Hematopoietic multipotent progenitor cell treated with erythropoietin and hydrocortisone succinate and interleukin-3 and kit ligand, for 8 days (in vitro differentiated cells): ENCODE data around the gene MPV17L2.
"Not testable (repeated sequence)": the region's sequence is repeated elsewhere in the genome, so short reads cannot be mapped to it uniquely, and the experiment has no call there.

ENCODE experiments used
- DNase-seq: peaks from one replicate; pipeline ENCODE4 v3.0.0-alpha.2; 2015

Gene MPV17L2

DNA sequence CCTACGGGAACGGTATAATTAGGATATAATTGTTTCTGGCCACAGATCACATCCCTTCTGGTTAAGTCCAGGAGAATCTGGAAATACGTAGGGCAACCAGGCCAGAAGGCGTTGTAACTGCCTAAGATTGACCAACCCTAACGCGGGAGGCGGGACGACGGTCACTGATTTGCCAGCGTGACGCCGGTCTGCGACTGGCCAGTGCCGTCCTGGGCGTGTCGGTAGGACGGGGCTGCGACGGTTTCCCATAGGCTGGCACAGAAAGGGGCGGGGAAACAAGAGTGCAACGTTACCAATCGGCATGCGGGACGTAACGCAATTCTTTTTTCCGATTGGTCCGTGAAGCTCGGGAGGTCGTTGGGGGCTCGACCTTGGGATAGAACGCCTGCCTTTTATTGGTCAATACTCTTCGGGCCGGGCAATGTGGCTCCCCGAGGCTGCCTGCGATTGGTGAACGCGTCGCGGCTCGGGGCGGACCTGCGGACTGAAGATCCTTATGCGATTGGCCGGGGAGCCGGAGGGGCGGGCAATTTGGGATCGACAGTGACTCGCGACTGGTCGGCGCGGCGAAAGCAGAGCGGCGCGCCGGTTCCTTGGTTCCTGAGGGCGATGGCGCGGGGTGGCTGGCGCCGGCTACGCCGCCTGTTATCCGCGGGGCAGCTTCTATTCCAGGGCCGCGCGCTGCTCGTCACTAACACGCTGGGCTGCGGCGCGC lies at the start of gene MPV17L2:
Gene MPV17L2, plus strand, starts transcription at position 546 of the 715 bp plus-strand sequence. Its CDS starts 64 bp downstream, at position 610.
- DNase-seq = peak; percentile 100

DNA sequence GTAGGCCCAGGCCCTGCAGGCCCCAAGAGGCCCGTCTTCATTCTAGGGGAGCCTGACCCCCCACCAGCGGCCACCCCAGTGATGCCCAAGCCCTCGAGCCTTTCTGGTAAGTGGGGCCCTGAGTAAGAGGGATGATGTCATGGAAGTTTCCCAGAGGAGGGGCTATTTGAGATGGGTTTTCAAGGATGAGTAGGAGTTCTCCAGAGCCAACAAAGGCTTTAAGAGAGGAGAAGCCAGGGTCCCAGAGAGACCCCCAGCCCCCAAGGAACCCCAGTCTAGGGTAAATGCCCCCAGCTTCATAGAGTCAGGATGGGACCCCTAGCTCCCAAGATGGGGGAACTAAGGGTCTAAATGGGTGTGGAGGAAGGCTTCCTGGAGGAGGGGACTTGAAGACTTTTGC lies 49.1 kb upstream of the MPV17L2 start:
- DNase-seq = no peak

DNA sequence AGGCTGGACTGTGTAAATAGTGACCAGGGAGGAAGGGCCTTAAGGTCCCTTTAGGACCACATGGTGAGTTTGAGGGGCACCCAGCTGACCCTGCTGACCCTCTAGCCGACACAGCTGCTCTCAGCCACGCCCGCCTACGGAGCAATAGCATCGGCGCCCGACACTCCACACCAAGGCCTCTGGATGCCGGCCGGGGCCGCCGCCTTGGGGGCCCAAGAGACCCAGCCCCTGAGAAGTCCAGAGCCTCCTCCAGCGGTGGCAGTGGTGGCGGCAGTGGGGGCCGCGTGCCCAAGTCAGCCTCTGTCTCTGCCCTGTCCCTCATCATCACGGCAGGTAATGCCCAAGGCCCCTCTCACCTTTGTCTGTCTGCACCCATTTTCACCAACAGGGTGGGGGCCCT lies 48.7 kb upstream of the MPV17L2 start:
- DNase-seq = no peak

DNA sequence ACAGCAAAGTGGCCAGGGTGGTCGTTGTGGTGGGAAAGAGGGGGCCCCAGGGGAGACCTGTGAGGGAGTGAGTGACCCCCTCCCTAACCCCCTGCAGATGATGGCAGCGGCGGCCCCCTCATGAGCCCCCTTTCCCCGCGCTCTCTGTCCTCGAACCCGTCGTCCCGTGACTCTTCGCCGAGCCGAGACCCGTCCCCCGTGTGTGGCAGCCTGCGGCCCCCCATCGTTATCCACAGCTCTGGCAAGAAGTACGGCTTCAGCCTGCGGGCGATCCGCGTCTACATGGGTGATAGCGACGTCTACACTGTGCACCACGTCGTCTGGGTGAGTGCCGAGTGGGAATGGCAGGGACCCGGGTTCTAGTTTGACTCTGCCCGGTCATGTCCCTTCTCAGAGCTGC lies 48.1 kb upstream of the MPV17L2 start:
- no peak for DNase-seq

DNA sequence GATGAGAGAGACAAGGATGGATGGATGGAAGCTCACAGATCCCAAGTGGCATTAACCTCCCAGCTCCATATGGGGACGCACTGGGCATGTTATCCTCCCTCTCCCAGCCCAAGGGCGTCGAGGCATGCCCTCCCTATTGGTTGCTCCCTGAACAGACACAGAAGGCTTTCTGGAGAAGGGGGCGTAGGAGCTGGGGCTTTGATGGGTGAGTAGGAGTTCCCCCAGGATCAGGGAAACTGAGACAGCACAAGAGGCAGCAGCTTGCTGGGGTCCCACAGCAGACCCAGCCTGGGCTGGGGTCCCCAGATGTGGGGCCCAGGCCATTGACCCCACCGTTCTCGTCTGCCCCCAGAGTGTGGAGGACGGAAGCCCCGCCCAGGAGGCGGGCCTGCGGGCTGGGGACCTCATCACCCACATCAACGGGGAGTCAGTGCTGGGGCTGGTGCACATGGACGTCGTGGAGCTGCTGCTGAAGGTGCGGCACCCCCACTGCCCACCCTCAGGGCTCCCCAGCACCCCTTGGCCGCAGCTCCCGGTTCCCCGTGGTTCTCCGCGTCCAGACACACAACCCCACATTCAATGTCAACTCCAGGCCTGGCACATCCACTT lies 47.5 kb upstream of the MPV17L2 start:
- DNase-seq = no peak

DNA sequence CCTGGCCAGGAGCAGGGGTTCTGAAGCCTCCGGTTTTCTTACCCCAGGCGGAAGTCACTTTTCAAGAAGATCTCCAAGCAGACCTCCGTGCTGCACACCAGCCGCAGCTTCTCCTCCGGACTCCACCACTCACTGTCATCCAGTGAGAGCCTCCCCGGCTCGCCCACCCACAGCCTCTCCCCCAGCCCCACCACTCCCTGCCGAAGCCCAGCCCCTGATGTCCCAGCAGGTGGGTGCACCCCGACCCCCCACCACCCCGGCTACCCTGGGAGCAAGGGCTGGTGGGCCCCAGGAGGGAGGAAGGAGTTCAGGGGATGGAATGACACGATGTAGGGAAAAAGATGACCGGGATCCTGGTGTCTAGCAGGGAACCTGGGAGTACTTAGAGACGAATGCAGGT lies 45.6 kb upstream of the MPV17L2 start:
- no peak for DNase-seq

DNA sequence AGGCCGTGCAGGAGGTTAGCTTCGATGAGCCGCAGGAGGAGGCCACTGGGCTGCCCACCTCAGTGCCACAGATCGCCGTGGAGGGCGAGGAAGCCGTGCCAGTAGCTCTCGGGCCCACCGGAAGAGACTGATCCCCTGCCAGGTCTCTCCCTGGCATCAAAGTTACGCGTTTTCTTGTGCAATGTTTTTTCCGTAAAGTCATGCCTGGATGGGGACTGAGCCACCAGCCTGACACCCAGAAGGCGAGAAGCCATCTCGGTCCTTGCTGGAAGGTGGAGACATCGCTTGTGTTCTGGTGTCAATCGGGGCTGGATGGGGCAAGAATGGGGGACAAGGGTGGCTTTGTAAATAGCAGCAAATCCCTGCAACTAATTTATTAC lies 43.4 kb upstream of the MPV17L2 start:
- DNase-seq = no peak

DNA sequence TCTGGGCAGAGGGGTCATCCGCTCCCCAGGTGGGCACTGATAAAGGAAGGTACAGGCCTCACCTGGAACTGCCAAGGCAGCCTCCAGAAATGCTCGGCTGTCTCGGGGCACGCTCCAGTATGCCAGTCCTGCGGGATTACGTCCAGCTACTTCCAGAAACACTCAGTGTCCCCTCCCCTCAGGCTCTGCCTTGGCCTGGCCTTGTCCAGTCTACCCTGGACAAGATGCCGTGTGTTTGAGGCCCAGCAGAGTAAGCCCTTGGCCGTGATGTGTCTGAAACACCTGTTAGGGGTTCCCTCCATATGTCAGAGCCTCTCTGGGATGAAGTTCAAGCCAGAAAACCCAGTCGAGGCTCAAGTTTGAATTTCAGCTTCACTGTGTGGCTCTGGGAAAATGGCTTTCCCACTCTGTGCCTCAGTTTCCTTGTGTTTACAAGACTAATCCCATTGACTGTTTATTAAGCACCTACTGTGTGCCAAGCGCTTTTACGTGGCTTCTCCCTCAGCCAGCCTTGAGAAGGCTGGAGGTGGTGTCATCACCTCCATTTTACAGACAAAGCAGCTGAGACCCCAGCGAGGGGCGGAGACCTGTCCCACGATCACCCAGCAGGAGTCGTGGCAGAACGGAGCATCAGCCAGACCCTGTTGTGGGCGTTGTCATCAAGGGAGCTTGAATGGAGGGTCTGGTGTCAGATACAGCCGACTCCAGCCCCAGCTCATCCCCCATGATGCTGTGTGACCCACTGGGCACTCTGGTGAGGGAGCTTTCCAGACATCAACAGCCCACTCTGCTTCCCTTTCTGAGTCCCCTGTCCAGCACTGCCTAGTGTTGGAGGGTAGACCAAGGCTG lies 42.0 kb upstream of the MPV17L2 start:
- DNase-seq = no peak

DNA sequence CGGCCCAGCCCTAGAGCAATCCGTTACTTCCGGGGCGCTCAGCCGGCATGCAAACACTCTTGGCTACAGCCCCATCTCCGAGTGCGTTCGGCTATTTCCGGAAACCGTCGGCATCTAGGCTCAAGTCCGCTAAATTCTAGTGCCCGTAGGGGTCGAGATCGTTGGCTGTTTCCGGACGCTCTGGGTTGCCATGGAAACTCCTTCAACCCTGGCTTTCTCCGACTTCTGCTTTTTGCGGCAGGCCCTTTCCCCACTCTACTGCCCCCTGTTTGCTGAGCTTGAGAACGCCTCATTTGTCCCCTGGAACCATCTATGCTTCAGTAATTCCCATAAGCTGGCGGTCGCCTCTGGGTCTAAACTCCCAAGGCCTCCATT lies 40.6 kb upstream of the MPV17L2 start:
- DNase-seq = peak; percentile 99

DNA sequence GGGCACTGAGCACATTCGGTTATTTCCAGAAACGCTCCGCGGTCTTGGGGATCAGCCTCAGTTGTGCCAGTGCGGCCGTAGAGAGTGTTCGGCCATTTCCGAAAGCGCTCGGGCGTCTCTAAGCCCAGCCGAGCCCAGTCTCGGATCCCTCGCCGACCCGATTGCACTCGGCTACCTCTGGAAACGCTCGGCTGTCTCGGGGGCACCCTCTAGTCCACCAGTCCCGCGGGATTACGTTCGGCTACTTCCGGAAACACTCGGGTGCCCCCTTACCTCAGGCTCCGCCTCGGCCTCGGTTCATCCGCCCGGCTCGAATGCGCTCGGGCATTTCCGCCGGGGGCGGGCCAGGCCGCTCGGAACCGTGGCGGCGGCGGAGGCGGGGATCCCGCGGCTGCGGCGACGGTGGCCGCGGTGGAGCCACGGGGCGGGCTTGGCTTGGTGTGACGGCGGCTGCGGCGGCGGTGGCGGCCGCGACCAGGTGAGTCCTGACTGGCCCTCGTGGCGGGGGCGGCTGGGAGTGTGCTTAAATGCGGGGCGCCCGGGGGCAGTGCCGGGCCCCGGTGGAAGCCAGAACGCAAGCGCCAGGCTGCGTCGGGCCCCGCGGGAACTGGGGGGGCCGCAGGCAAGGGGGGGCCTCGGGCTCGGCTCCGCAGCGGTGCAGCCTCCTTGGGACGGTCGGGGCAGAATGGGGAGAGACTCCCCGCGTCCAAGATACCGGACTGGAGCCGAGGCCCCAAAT lies 40.0 kb upstream of the MPV17L2 start, which contains the start of gene PIK3R2:
Gene PIK3R2, plus strand, starts transcription at position 347 of the 739 bp plus-strand sequence. CDS start 2,717 bp downstream, outside the sequence.
- DNase-seq = peak; percentile 99

DNA sequence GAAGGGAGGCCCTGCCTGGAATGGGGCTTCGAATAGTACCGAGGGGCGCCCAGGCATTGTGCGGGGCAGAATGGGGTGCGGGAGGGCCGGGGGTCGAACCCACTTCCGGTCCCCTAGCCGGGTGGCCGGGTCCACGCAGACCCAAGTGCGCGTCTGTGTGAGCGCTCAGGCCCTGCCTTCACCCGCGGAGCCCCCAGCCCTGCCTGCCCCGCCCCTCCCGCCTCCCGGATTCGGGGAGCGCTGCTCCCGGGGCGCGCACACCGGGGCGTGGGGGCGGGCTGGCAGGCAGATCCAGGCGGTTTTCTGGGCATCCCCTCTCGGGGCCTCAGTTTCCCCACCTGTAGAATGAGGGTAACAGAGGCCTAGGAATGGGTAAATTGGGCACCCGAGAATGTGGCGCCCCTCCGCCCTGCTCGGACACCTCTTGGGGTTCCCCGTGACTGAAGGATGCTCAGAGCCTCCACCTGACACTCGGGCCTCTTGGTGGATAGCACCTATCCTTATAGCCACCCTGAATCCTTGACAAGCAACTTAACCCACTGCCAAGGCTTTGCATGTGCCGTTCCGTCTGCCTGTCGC lies 39.4 kb upstream of the MPV17L2 start:
- peak; percentile 9 for DNase-seq

DNA sequence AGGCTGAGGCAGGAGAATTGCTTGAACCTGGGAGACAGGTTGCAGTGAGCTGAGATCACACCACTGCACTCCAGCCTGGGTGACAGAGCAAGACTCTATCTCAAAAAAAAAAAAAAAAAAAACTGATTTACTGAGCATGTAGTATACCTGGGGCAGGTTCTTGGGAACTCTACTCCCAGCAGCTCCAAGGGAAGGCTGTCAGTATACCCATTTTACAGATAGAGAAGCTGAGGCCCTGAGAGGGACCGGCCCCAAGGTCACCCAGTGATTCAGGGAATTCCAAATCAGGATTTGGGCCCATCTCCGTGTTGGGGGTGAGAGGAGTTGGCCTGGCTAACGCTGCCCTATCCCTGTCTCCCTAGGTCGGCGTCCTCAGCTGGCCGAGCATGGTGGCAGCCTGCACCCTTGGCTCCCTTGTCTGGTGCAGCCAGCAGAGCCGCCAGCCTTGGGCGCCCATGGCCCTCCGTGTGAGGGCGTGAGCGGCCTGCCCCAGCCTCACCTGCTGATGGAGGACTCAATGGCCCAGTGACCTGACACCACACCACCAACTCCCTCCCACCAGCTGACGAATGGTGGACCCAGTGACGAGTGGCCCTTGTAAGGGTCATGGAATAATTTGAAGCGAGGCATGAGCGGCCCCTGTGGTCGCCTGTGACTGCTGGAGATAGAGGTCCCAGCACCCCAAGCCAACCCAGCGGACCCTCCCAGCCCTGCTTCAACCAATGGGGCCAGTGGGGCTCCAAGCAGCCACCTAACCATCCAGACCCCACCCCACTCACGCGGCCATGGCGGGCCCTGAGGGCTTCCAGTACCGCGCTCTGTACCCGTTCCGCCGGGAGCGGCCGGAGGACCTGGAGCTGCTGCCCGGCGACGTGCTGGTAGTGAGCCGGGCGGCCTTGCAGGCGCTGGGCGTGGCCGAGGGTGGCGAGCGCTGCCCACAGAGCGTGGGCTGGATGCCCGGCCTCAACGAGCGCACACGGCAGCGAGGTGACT lies 37.6 kb upstream of the MPV17L2 start:
- DNase-seq = no peak

DNA sequence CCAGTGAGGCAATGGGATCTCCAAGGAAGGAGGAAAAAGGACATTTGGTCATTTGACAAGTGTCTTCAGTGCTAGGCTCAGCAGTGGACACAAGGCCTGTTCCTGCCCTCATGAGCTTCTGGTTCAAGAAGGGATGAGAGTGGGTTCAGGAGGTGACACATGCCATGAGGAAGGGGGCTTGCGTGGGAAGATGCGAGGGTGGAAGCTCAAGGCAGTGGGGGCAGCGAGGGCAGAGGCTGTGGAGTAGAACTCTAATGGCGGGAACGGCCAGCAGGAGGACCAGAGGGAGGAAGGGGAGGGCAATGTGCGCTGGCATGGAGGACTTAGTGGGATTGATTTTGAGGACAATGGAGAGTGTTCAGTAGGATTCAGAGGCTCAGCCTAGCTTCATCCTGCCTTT lies 36.8 kb upstream of the MPV17L2 start:
- no peak for DNase-seq

DNA sequence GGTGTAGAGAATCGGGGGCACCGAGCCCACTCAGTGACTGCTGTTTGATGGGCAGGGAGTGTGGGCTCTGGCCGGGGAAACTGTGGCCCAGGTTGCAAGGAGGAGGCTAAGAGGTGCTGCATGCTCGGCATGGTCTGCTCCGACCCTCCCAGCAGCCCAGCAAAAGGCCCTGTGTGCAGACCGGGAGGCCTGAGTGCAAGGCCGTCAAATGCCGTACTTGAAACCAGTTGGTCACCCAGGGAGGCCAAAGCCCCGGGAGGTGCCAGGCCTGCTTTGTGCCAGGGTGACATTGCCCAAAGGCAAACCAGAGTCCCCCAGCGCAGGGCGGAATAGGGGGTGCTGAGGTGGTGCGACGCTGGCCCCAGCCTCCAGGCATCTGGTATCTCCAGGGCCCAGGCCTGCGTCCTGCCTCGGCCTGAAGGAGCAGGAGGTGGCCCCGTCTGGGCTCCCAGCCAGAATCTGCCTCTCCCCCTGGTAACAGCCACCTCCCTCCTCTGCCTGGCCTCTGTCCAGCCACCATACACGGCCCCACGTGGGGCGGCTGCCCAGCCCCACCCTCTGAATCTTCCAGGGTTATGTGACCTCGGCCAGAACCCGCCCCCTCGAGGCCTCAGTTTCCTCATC lies 36.1 kb upstream of the MPV17L2 start:
- DNase-seq = peak; percentile 99

DNA sequence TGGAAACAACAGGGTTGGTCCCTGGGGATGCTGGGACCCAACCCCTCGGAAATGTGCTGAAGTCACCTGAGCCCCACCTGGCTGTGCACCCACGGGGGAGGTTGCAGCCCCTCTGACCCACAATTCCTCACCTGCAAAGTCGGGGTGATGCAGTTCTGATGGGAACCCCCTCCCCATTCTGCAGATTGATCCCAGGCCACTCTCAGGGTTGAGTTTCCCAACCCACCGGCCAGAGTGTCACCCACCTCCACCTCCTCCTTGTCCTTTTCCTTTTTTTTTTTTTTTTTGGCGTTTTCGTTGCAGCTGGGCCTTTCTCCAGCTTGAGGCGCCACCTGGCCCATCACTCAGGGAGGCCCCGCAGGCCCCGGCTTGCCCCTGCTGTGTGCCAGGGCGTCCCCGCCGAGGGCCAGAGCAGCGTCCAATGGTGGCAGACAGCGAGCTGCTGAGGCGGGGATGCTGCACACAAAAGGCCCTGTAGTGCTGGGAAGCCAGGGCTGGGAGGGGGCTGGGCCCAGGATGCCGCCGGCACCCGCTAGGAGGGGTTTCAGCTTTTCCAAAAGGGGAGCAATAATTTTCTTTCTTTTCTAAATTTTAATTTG lies 35.5 kb upstream of the MPV17L2 start:
- peak; percentile 55 for DNase-seq

DNA sequence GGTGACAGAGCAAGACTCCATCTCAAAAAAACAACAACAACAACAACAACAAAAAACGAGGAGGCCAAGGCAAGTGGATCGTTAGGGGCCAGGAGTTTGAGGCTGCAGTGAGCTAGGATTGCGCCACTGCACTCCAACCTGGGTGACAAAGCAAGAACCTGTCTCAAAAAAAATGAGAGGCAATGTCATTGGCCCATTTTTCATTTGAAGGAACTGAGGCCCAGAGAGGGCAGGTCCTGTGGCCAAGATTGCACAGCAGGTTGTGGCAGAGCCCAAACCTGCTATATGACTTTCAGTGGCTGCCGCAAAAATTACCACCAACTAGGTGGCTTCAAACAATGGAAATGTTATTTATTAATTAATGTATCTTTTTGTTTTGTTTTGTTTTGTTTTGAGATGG lies 34.6 kb upstream of the MPV17L2 start:
- DNase-seq = no peak

DNA sequence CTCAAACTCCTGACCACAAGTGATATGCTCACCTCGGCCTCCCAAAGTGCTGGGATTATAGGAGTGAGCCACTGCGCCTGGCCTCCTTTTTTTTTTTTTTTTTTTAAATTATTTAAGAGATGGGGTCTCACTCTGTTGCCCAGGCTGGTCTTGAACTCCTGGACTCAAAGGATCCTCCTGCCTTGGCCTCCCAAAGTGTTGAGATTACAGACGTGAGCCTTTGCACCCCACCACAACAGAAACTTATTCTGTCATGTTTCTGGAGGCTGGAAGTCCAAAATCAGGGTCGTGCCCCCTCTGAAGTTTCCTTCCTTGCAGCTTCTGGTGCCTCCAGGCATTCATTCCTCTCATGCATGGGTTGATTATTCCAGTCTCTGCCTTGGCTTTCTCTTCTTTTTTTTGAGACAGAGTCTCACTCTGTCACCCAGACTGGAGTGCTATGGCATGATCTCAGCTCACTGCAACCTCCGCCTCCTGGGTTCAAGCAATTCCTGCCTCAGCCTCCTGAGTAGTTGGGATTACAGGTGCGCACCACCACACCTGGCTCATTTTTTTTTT lies 33.9 kb upstream of the MPV17L2 start:
- DNase-seq = not testable (repeated sequence)

DNA sequence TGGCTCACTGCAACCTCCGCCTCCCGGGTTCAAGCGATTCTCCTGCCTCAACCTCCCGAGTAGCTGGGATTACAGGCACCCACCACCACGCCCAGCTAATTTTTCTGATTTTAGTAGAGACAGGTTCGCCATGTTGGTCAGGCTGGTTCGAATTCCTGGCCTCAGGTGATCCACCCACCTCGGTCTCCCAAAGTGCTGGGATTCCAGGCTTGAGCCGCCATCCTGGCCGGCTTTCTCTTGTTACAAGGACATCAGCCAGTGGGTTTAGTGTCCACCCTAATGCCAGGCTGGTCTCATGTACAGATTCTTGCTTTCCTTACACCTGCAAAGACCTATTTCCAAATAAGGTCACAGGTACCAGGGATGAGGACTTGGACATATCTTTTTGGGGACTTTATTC lies 33.2 kb upstream of the MPV17L2 start:
- DNase-seq = no peak

DNA sequence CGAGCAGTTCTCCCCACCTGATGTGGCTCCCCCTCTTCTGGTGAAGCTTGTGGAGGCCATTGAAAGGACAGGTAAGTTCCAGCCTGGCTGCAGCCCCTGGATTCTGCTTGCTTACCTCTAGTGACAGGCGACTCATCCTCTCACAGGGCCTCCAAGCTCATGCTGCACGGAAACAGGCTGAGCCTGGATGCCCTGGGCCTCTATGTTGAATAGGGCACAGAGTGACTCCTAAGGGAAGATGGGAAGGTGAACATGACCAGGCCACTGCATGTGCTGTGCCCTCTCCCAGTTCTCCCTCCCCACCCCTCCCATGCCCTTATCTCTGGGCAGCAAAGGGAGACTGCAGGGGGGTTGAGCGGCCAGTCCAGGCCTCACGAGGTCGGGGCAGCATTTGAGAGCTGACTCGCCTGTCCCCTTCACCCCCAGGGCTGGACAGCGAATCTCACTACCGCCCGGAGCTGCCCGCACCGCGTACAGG lies 32.5 kb upstream of the MPV17L2 start:
- DNase-seq = peak; percentile 85
